ENCODE measurements around the gene MYL4.

Gene MYL4

DNA sequence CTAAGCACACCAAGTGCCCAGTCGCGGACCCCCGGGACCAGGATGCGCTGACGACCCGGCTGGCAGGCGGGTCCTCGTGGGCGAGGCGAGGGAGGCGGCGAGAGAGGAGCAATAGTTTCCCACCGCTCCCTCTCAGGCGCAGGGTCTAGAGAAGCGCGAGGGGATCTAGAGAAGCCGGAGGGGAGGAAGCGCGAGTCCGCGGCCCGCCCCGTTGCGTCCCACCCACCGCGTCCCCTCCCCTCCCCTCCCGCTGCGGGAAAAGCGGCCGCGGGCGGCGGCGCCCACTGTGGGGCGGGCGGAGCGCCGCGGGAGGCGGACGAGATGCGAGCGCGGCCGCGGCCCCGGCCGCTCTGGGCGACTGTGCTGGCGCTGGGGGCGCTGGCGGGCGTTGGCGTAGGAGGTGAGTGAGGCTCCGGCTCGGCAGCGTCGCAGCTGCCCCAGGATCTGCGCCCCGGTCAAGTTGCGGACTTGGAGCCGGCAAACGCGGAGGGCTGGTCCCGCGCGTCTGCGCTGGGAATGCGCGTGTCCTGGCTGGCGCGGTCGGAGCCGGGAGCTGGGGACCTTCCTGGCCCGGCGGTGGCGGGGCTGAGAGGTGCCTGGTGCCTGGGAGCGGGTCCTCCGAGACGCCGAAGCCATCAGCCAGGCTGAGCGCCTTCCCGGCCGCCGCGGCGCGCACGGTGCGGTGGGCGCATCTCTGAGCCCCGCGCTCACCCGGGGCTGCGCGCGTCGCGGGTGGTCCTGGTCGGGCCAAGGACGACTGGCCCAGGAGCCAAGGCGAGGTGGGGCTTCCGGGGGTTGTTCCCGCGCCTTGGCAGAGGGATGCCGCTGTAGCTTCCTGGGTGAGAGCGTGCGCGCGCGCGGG is 44.6 kb downstream of the MYL4 start, which contains the start of gene ITGB3:
TSS of gene ITGB3 (plus strand) at position 287 of the 862 bp plus-strand sequence. CDS start at position 322, 35 bp downstream.
- Histone ChIP-seq H3F3A (ENCODE audit: low read depth) (no peaks in the 10 kb centered on the region), H3K9ac (ENCODE audit: low read depth, low read length, poor library complexity, severe bottlenecking) (no peak within 1 kb of the TSS), H3K36me3 (ENCODE audit: insufficient read depth, low read length) (no peaks in the 10 kb centered on the region), H2AFZ (ENCODE audit: low read length) (peak within 1 kb of the TSS; percentile 69; the same call in 1 of the 2 replicates), H4K20me1 (ENCODE audit: insufficient read depth, low read length, poor library complexity, severe bottlenecking) (no peaks in the 10 kb centered on the region), H3K79me2 (ENCODE audit: insufficient read depth, low read length) (no peaks in the 10 kb centered on the region), H3K9me2 (replicated peaks; ENCODE audit: low read depth, low read length) (no peaks in the 10 kb centered on the region), H3K4me2 (ENCODE audit: low read depth, low read length, poor library complexity, severe bottlenecking) (peak within 1 kb of the TSS; percentile 64), H3K4me1 (ENCODE audit: insufficient read depth, low read length, poor library complexity, severe bottlenecking) (peaks cover 14% of the 10 kb centered on the region), H3K9me3 (ENCODE audit: insufficient read depth, low read depth, low read length) (no peaks in the 10 kb centered on the region), H3K4me3 (ENCODE audit: low read length, poor library complexity, severe bottlenecking) (peak within 1 kb of the TSS; percentile 70), H3K27me3 (ENCODE audit: insufficient read depth, low read length, poor library complexity, severe bottlenecking) (no peaks in the 10 kb centered on the region)
- TF ChIP-seq EZH2phosphoT487 (IDR thresholded peaks at IDR 0.05; ENCODE audit: borderline replicate concordance), result no peak
- TF ChIP-seq, protein P1, sequence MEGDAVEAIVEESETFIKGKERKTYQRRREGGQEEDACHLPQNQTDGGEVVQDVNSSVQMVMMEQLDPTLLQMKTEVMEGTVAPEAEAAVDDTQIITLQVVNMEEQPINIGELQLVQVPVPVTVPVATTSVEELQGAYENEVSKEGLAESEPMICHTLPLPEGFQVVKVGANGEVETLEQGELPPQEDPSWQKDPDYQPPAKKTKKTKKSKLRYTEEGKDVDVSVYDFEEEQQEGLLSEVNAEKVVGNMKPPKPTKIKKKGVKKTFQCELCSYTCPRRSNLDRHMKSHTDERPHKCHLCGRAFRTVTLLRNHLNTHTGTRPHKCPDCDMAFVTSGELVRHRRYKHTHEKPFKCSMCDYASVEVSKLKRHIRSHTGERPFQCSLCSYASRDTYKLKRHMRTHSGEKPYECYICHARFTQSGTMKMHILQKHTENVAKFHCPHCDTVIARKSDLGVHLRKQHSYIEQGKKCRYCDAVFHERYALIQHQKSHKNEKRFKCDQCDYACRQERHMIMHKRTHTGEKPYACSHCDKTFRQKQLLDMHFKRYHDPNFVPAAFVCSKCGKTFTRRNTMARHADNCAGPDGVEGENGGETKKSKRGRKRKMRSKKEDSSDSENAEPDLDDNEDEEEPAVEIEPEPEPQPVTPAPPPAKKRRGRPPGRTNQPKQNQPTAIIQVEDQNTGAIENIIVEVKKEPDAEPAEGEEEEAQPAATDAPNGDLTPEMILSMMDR (conservative IDR thresholded peaks at IDR 0.05; ENCODE audit: low read length), result no peak

DNA sequence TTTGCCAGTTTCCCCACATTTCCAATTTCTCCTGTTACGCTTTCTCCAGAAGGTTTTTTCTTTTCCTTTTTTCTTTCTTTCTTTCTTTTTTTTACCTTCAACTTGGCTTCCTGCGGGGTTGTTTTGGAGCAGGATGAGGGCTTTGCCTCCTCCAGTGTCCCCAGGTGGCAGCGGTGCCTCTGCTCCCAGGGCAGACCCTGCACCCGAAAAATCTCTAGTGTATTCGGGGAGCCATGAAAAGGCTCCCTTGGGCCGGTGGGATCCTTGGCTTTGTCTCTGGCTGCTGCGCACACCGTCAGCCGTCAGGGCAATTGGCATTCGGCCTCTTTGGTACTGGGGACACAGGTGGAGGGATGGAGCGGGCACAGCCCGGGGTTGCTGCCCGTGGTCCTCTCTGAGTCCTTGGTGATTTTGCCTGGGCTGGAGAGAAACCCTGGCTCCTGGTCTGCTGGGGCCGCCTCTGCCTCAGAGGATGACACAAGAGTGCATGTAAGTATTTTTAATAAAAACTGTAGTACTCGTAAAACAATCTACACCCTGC is 45.3 kb downstream of the MYL4 start:
- Histone ChIP-seq H3F3A (ENCODE audit: low read depth) (no peaks in the 10 kb centered on the region), H3K4me2 (ENCODE audit: low read depth, low read length, poor library complexity, severe bottlenecking) (peak overlapping the region; percentile 64), H4K20me1 (ENCODE audit: insufficient read depth, low read length, poor library complexity, severe bottlenecking) (no peaks in the 10 kb centered on the region), H3K79me2 (ENCODE audit: insufficient read depth, low read length) (no peaks in the 10 kb centered on the region), H3K9ac (ENCODE audit: low read depth, low read length, poor library complexity, severe bottlenecking) (no peak overlapping the region), H3K4me1 (ENCODE audit: insufficient read depth, low read length, poor library complexity, severe bottlenecking) (peaks cover 16% of the 10 kb centered on the region), H2AFZ (ENCODE audit: low read length) (peak overlapping the region; percentile 69; the same call in 1 of the 2 replicates), H3K36me3 (ENCODE audit: insufficient read depth, low read length) (no peaks in the 10 kb centered on the region), H3K9me2 (replicated peaks; ENCODE audit: low read depth, low read length) (no peaks in the 10 kb centered on the region), H3K9me3 (ENCODE audit: insufficient read depth, low read depth, low read length) (no peaks in the 10 kb centered on the region), H3K4me3 (ENCODE audit: low read length, poor library complexity, severe bottlenecking) (peak overlapping the region; percentile 70), H3K27me3 (ENCODE audit: insufficient read depth, low read length, poor library complexity, severe bottlenecking) (no peaks in the 10 kb centered on the region)
- TF ChIP-seq, protein P1 (conservative IDR thresholded peaks at IDR 0.05; ENCODE audit: low read length), result no peak
- no peak for TF ChIP-seq EZH2phosphoT487 (IDR thresholded peaks at IDR 0.05; ENCODE audit: borderline replicate concordance)

DNA sequence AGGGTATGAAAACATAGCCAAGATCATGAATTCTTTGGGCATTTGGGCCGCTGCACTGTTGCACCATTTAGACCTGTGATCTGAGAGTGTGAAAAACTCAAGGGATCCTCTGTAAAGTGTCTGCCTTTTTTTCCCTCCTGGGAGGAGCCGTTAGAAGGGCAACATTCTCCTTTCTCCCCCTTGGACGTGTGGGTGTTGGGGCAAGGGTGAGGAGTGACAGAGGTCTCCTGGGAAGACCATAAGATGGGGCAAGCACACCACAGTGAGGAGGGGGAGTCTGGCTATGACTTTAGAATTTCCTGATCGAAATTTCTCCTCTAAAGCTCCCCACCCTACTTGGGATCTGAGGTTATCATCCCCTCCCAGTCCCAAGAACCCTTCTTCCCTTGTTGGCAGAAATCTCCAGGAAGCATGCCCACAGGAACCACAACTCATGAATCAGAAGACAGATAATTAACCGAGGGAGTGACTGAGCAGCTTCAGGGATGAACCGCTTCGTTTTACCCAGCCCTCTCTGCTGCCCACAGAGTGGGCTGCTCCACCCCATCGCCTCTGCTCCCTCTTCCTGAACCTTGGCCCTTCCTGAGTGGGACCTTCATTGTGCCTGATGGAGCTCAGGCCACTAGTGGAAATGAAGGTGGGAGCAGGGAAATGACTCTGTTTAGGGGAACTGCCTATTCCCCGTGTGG is 48.6 kb downstream of the MYL4 start:
- Histone ChIP-seq H3K9ac (ENCODE audit: low read depth, low read length, poor library complexity, severe bottlenecking) (peak overlapping the region; percentile 5), H3K4me3 (ENCODE audit: low read length, poor library complexity, severe bottlenecking) (no peak overlapping the region), H2AFZ (ENCODE audit: low read length) (peak overlapping the region; percentile 27; the same call in 1 of the 2 replicates), H3K4me2 (ENCODE audit: low read depth, low read length, poor library complexity, severe bottlenecking) (peak overlapping the region; percentile 39), H3K9me2 (replicated peaks; ENCODE audit: low read depth, low read length) (no peaks in the 10 kb centered on the region), H3K4me1 (ENCODE audit: insufficient read depth, low read length, poor library complexity, severe bottlenecking) (peaks cover 16% of the 10 kb centered on the region), H3K27me3 (ENCODE audit: insufficient read depth, low read length, poor library complexity, severe bottlenecking) (no peaks in the 10 kb centered on the region), H4K20me1 (ENCODE audit: insufficient read depth, low read length, poor library complexity, severe bottlenecking) (no peaks in the 10 kb centered on the region), H3K36me3 (ENCODE audit: insufficient read depth, low read length) (no peaks in the 10 kb centered on the region), H3K79me2 (ENCODE audit: insufficient read depth, low read length) (no peaks in the 10 kb centered on the region), H3K9me3 (ENCODE audit: insufficient read depth, low read depth, low read length) (no peaks in the 10 kb centered on the region), H3F3A (ENCODE audit: low read depth) (no peaks in the 10 kb centered on the region)
- TF ChIP-seq, protein P1 (conservative IDR thresholded peaks at IDR 0.05; ENCODE audit: low read length), result no peak
- TF ChIP-seq EZH2phosphoT487 (IDR thresholded peaks at IDR 0.05; ENCODE audit: borderline replicate concordance), result no peak
